GM21367 (cell line): ENCODE data around the gene GNAS-AS1.
A peak's percentile ranks its signal among the peaks of the same experiment; 100 is the strongest.

ENCODE experiments used
- ATAC-seq: cut with Tn5 transposase; IDR thresholded peaks from one replicate; pipeline ENCODE4 v1.9.1; 2021; ENCODE audit not compliant: unreplicated experiment

GNAS-AS1 gene

GRCh38 chr20:58850693-58851174 is at the start of gene GNAS-AS1:
Gene GNAS-AS1 (minus strand): TSS chr20:58850902.
- peak; percentile 79 for ATAC-seq

- ATAC-seq, result no peak
These were observed 49.7 kb upstream of the GNAS-AS1 start for GRCh38 chr20:58900397-58900796.

GRCh38 chr20:58899512-58899911 is 48.8 kb upstream of the GNAS-AS1 start:
- no peak for ATAC-seq

GRCh38 chr20:58898629-58899408 is 48.1 kb upstream of the GNAS-AS1 start:
- no peak for ATAC-seq

- no peak for ATAC-seq
These were observed 46.8 kb upstream of the GNAS-AS1 start for GRCh38 chr20:58897488-58897887.

- no peak for ATAC-seq
These were observed 46.1 kb upstream of the GNAS-AS1 start for GRCh38 chr20:58896820-58897219.

GRCh38 chr20:58895448-58896180 is 44.9 kb upstream of the GNAS-AS1 start:
- ATAC-seq, result no peak

- ATAC-seq, result no peak
These were observed 44.1 kb upstream of the GNAS-AS1 start for GRCh38 chr20:58894652-58895447.

GRCh38 chr20:58893355-58894120 is 42.8 kb upstream of the GNAS-AS1 start:
- ATAC-seq, result no peak

GRCh38 chr20:58892932-58893224 is 42.2 kb upstream of the GNAS-AS1 start:
- no peak for ATAC-seq

GRCh38 chr20:58892141-58892931 is 41.6 kb upstream of the GNAS-AS1 start:
- ATAC-seq, result no peak

GRCh38 chr20:58891718-58892140 is 41.0 kb upstream of the GNAS-AS1 start:
- ATAC-seq, result no peak

- ATAC-seq, result peak; percentile 27
These were observed 40.5 kb upstream of the GNAS-AS1 start for GRCh38 chr20:58891086-58891717.

GRCh38 chr20:58890518-58891085 is 39.9 kb upstream of the GNAS-AS1 start:
- peak; percentile 18 for ATAC-seq

GRCh38 chr20:58889798-58890517 is 39.3 kb upstream of the GNAS-AS1 start:
- ATAC-seq, result no peak

GRCh38 chr20:58889334-58889760 is 38.6 kb upstream of the GNAS-AS1 start:
- ATAC-seq, result no peak

GRCh38 chr20:58888521-58889333 is 38.0 kb upstream of the GNAS-AS1 start:
- peak; percentile 27 for ATAC-seq

- ATAC-seq, result no peak
These were observed 37.4 kb upstream of the GNAS-AS1 start for GRCh38 chr20:58888103-58888502.
